ENCODE data around the gene HNF1B.
"Not testable (repeated sequence)": the region's sequence is repeated elsewhere in the genome, so short reads cannot be mapped to it uniquely, and the experiment has no call there.

HNF1B gene

GRCh38 chr17:37699285-37699973, 45.4 kb downstream of the HNF1B start:
- DNase-seq = no peak

- no peak for DNase-seq
Measured at GRCh38 chr17:37698911-37699255, 46.0 kb downstream of the HNF1B start.

- no peak for DNase-seq
Measured at GRCh38 chr17:37698132-37698910, 46.5 kb downstream of the HNF1B start.

- DNase-seq = no peak
Measured at GRCh38 chr17:37697381-37697780, 47.5 kb downstream of the HNF1B start.

- no peak for DNase-seq
Measured at GRCh38 chr17:37696366-37696765, 48.5 kb downstream of the HNF1B start.

GRCh38 chr17:37695726-37696125, 49.1 kb downstream of the HNF1B start:
- DNase-seq = no peak

GRCh38 chr17:37694734-37695133, 50.1 kb downstream of the HNF1B start:
- no peak for DNase-seq

- no peak for DNase-seq
Measured at GRCh38 chr17:37693328-37693727, 51.5 kb downstream of the HNF1B start.

GRCh38 chr17:37691807-37692206, 53.1 kb downstream of the HNF1B start:
- DNase-seq = no peak

GRCh38 chr17:37689317-37689716, 55.5 kb downstream of the HNF1B start:
- DNase-seq = no peak

GRCh38 chr17:37683454-37683984, 61.3 kb downstream of the HNF1B start:
- DNase-seq = no peak

- no peak for DNase-seq
Measured at GRCh38 chr17:37682007-37682406, 62.9 kb downstream of the HNF1B start.

GRCh38 chr17:37679995-37680394, 64.9 kb downstream of the HNF1B start:
- not testable (repeated sequence) for DNase-seq

- no peak for DNase-seq
Measured at GRCh38 chr17:37678036-37678435, 66.8 kb downstream of the HNF1B start.

GRCh38 chr17:37677021-37677420, 67.8 kb downstream of the HNF1B start:
- DNase-seq = no peak

GRCh38 chr17:37676115-37676925, 68.5 kb downstream of the HNF1B start:
- no peak for DNase-seq

GRCh38 chr17:37674511-37674910, 70.3 kb downstream of the HNF1B start:
- no peak for DNase-seq

GRCh38 chr17:37673386-37673785, 71.5 kb downstream of the HNF1B start:
- no peak for DNase-seq

- DNase-seq = no peak
Measured at GRCh38 chr17:37672548-37673078, 72.2 kb downstream of the HNF1B start.

GRCh38 chr17:37671824-37672547, 72.9 kb downstream of the HNF1B start:
- no peak for DNase-seq

GRCh38 chr17:37671028-37671823, 73.6 kb downstream of the HNF1B start:
- no peak for DNase-seq

GRCh38 chr17:37667039-37667438, 77.8 kb downstream of the HNF1B start:
- no peak for DNase-seq

Measured in CD4-positive, alpha-beta T cell treated with Interleukin-10 for 1 hour (primary cell).